ENCODE data around the gene BANK1. TPM values are rescaled to one million over a fixed set of nuclear protein-coding genes. Genes with fewer than 3 reads are reported as not detected.

BANK1 gene
- total RNA-seq, 1 experiment from 2014 or later = 1.1 TPM

- no peak overlapping the region for H2AFZ ChIP-seq (ENCODE audit: low read length)
- no peak overlapping the region for H3K27ac Mint-ChIP-seq
- no peak overlapping the region for H2BK20ac ChIP-seq (ENCODE audit: low read depth, low read length, poor library complexity, severe bottlenecking)
These were observed 240.9 kb downstream of the BANK1 start for GRCh38 chr4:102031406-102031805.

More at GRCh38 chr4:102031406-102031805, 240.9 kb downstream of the BANK1 start:
- Histone ChIP-seq H3K79me2 (ENCODE audit: insufficient read depth, low read length) (no peaks in the 10 kb centered on the region), H3K23me2 (ENCODE audit: insufficient read length, low read depth, low read length, poor library complexity, severe bottlenecking) (no peaks in the 10 kb centered on the region), H4K8ac (replicated peaks; ENCODE audit: insufficient read length, low read depth, low read length) (no peak overlapping the region), H3K18ac (ENCODE audit: insufficient read length, low read depth, low read length) (no peak overlapping the region), H3K9me3 (ENCODE audit: control insufficient read depth, low read depth, low read length) (no peaks in the 10 kb centered on the region), H3K27me3 (ENCODE audit: insufficient read depth, low read length) (no peaks in the 10 kb centered on the region), H3K4ac (ENCODE audit: low read depth, low read length) (no peak overlapping the region), H3K79me1 (ENCODE audit: insufficient read depth, low read depth, low read length, poor library complexity, severe bottlenecking) (no peaks in the 10 kb centered on the region), H2AK5ac (ENCODE audit: insufficient read length, low read length) (no peak overlapping the region), H3K27ac (ENCODE audit: insufficient read length, low read depth, low read length) (no peak overlapping the region), H3T11ph (ENCODE audit: low read length) (no peak overlapping the region), H4K20me1 (ENCODE audit: control insufficient read depth, insufficient read depth, insufficient read length) (no peaks in the 10 kb centered on the region), H4K5ac (ENCODE audit: insufficient read length, low read depth, low read length) (no peak overlapping the region), H4K91ac (ENCODE audit: insufficient read length, low read depth, low read length) (no peak overlapping the region), H3K9ac (ENCODE audit: extremely low read depth, insufficient read length, low read length) (no peak overlapping the region), H2BK5ac (ENCODE audit: insufficient read length, low read length) (no peak overlapping the region), H3K4me2 (ENCODE audit: insufficient read depth, insufficient read length, low read length) (no peak overlapping the region), H3K4me1 (ENCODE audit: insufficient read depth, low read length) (no peaks in the 10 kb centered on the region), H2BK120ac (ENCODE audit: low read depth, low read length, poor library complexity, severe bottlenecking) (no peak overlapping the region), H3K23ac (ENCODE audit: insufficient read length, low read depth, low read length) (no peak overlapping the region), H3K14ac (ENCODE audit: insufficient read depth, low read length) (no peak overlapping the region), H2BK15ac (ENCODE audit: low read depth, low read length) (no peak overlapping the region), H2BK12ac (ENCODE audit: insufficient read length, low read depth, low read length) (no peak overlapping the region), H3K56ac (ENCODE audit: insufficient read length, low read depth, low read length) (no peak overlapping the region)
- Mint-ChIP-seq H3K4me1 (no peaks in the 10 kb centered on the region), H3K36me3 (ENCODE audit: insufficient read depth in 1 of 3, low read depth in 3 of 3) (no peaks in the 10 kb centered on the region), H3K27me3 (ENCODE audit: low read depth) (no peaks in the 10 kb centered on the region), H3K4me3 (no peak overlapping the region; a peak in 1 of 5 replicates), H3K9me3 (peaks cover 0 to 2% of the 10 kb centered on the region in 2 experiments; a peak in 2 of 5 replicates)
- DNase-seq = no peak
- no peak for TF ChIP-seq CTCF (conservative IDR thresholded peaks at IDR 0.05)
- WGBS (ENCODE audit: extremely low coverage, insufficient read length, low lambda C conversion rate) = no CpG with 5 or more reads among the region's 2 CpGs

All from H9 (cell line).